CD4-positive, alpha-beta T cell (primary cell): ENCODE data around the gene AMPH. TPM values are rescaled to one million over a fixed set of nuclear protein-coding genes. Genes with fewer than 3 reads are reported as not detected.

ENCODE experiments used
- ATAC-seq: fragments of 200-7000 bp; cut with Tn5 transposase; one replicate; pipeline ENCODE4 v1.10.0; 2022; ENCODE audit warnings: mild to moderate bottlenecking; ENCODE audit not compliant: poor library complexity
- CTCF ChIA-PET: fragments of 350-600 bp; sonication (Branson Sonifier 250); formaldehyde crosslinking; loops from one replicate; lab custom pipeline; 2021; ENCODE audit warnings: antibody characterized with exemption, inconsistent platforms; lab: Charles Lee
- POLR2A ChIA-PET: fragments of 350-600 bp; sonication (Branson Sonifier 250); formaldehyde crosslinking; loops from one replicate; lab custom pipeline; 2021; ENCODE audit warnings: antibody characterized with exemption, inconsistent platforms; lab: Charles Lee
- DNase-seq, 14 experiments: peaks; one replicate each; pipeline ENCODE4 v3.0.0-alpha.2; 2013 to 2020; ENCODE audit warnings: mixed read lengths in 2 of 14
- H3K27ac ChIP-seq, 2 donors: one replicate each; pipeline versions ENCODE4 v1.5.1 to v1.7.0; 2013; ENCODE audit warnings: low read length in 2 of 2, low read depth in 1 of 2, mild to moderate bottlenecking in 1 of 2
- H3K27me3 ChIP-seq, 2 experiments: 1 replicate in 1 of 2; 2 replicates in 1 of 2; pipeline versions ENCODE4 v1.6.1 to v1.7.0; 2013; ENCODE audit warnings: low read length in 2 of 2, control low read depth in 1 of 2, mild to moderate bottlenecking in 1 of 2, moderate library complexity in 1 of 2; ENCODE audit not compliant: insufficient read depth in 2 of 2, control insufficient read depth in 1 of 2
- H3K36me3 ChIP-seq: one replicate; pipeline ENCODE4 v1.6.1; 2013; ENCODE audit warnings: low read length, control low read depth; ENCODE audit not compliant: insufficient read depth
- H3K4me1 ChIP-seq: one replicate; pipeline ENCODE4 v1.6.1; 2013; ENCODE audit warnings: low read length, control low read depth; ENCODE audit not compliant: insufficient read depth
- H3K4me3 ChIP-seq: one replicate; pipeline ENCODE4 v1.5.1; 2013; ENCODE audit warnings: mild to moderate bottlenecking, low read length, moderate library complexity
- H3K9me3 ChIP-seq, 2 experiments: 1 replicate in 1 of 2; 2 replicates in 1 of 2; pipeline versions ENCODE4 v1.6.1 to v1.7.0; 2013; ENCODE audit warnings: low read length in 2 of 2, mild to moderate bottlenecking in 2 of 2, control low read depth in 1 of 2, moderate library complexity in 1 of 2; ENCODE audit not compliant: control insufficient read depth in 1 of 2, insufficient read depth in 1 of 2
- H3K27ac Mint-ChIP-seq: one replicate; pipeline ENCODE4 v1.8.0; 2020; ENCODE audit warnings: mixed read lengths
- H3K27me3 Mint-ChIP-seq: one replicate; pipeline ENCODE4 v1.8.0; 2021; ENCODE audit warnings: mixed read lengths
- H3K36me3 Mint-ChIP-seq: one replicate; pipeline ENCODE4 v1.8.0; 2021; ENCODE audit warnings: low read depth, mixed read lengths
- H3K4me1 Mint-ChIP-seq: one replicate; pipeline ENCODE4 v1.8.0; 2021; ENCODE audit warnings: low read depth, mixed read lengths
- H3K4me3 Mint-ChIP-seq: one replicate; pipeline ENCODE4 v1.8.0; 2020; ENCODE audit warnings: mild to moderate bottlenecking, mixed read lengths
- H3K9me3 Mint-ChIP-seq: one replicate; pipeline ENCODE4 v1.8.0; 2020; ENCODE audit warnings: mixed read lengths
- CTCF ChIP-seq: fragments of 200-600 bp; IDR thresholded peaks from one replicate; pipeline ENCODE4 v1.8.0; 2022; ENCODE audit warnings: antibody characterized with exemption, mild to moderate bottlenecking
- intact Hi-C, 2 experiments: fragments of 100-400 bp; cut with DNase I in 1 of 2; cut with micrococcal nuclease in 1 of 2; formaldehyde crosslinking; loops; one replicate each; pipeline versions ENCODE4 v1.15.1 to v1.9.0; 2023 to 2025; cut with DNase I, micrococcal nuclease
- total RNA-seq, 174 experiments: library from RNA in 2 of 174; stranded (reverse) in 2 of 174; gene quantifications; one replicate each; pipeline ENCODE4 v1.2.3 and lab custom pipeline; 2021 to 2026

The AMPH gene
- total RNA-seq, 2 experiments from 2014 or later = not detected

- DNase-seq (no peak), ATAC-seq (no peak)
- CTCF ChIA-PET = no interaction called here
- H3K9me3 ChIP-seq = peaks cover 0 to 6% of the 10 kb centered on the region in 2 experiments
- no peak overlapping the region for H3K27ac ChIP-seq
- Mint-ChIP-seq H3K4me1 (peaks cover 23% of the 10 kb centered on the region), H3K36me3 (no peaks in the 10 kb centered on the region), H3K9me3 (no peaks in the 10 kb centered on the region), H3K27me3 (no peaks in the 10 kb centered on the region), H3K27ac (no peak overlapping the region), H3K4me3 (no peak overlapping the region)
- TF ChIP-seq CTCF = no peak
- H3K4me1 ChIP-seq = peaks cover 9% of the 10 kb centered on the region
- intact Hi-C loops = no loop called here
- H3K27me3 ChIP-seq = no peaks in the 10 kb centered on the region
- POLR2A ChIA-PET = interaction anchor here (1.3 kb wide), 1 partner anchor 31 kb away, joined by 3 read pairs; no protein-coding TSS in a partner anchor
- no peaks in the 10 kb centered on the region for H3K36me3 ChIP-seq
- no peak overlapping the region for H3K4me3 ChIP-seq
Observed at GRCh38 chr7:38432671-38433070, 198.5 kb downstream of the AMPH start.

GRCh38 chr7:38432080-38432479 lies 199.1 kb downstream of the AMPH start:
- Histone ChIP-seq H3K27ac (no peak overlapping the region), H3K4me3 (no peak overlapping the region), H3K9me3 (peaks cover 0 to 6% of the 10 kb centered on the region in 2 experiments), H3K36me3 (no peaks in the 10 kb centered on the region), H3K4me1 (peaks cover 9% of the 10 kb centered on the region), H3K27me3 (no peaks in the 10 kb centered on the region)
- H3K27me3 Mint-ChIP-seq = no peaks in the 10 kb centered on the region
- H3K4me1 Mint-ChIP-seq = peaks cover 28% of the 10 kb centered on the region
- ChIA-PET POLR2A (no interaction called here), CTCF (no interaction called here)
- H3K9me3 Mint-ChIP-seq = no peaks in the 10 kb centered on the region
- DNase-seq (no peak), ATAC-seq (no peak)
- TF ChIP-seq CTCF = no peak
- H3K4me3 Mint-ChIP-seq = no peak overlapping the region
- no peak overlapping the region for H3K27ac Mint-ChIP-seq
- H3K36me3 Mint-ChIP-seq = no peaks in the 10 kb centered on the region
- intact Hi-C loops = no loop called here

DNA sequence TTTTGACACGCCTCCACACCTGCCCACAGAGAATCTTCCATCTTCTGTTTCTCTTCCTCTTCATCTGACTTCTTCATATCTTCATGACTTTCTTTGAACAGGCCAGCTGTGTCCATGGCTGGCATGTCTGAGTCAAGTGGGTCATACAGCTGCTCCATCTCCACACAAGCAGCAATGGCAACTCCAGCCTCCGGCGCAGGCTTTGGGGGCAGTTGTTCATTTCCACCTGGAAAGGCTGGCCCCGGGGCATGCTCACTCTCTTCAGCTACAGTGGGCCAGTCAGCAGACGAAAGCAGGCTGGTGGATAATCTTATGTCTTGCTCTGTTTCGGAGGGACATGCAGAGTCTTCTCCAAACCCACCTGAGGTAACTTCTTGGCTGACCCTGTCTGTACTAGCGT lies 202.1 kb downstream of the AMPH start:
- H3K9me3 Mint-ChIP-seq = no peaks in the 10 kb centered on the region
- Histone ChIP-seq H3K4me1 (peaks cover 18% of the 10 kb centered on the region), H3K36me3 (no peaks in the 10 kb centered on the region), H3K9me3 (peaks cover 0 to 6% of the 10 kb centered on the region in 2 experiments), H3K4me3 (no peak overlapping the region), H3K27me3 (no peaks in the 10 kb centered on the region), H3K27ac (no peak overlapping the region)
- no peak for TF ChIP-seq CTCF
- H3K4me1 Mint-ChIP-seq = peaks cover 55% of the 10 kb centered on the region
- H3K27ac Mint-ChIP-seq = no peak overlapping the region
- intact Hi-C loops = no loop called here
- H3K27me3 Mint-ChIP-seq = no peaks in the 10 kb centered on the region
- ATAC-seq (no peak), DNase-seq (no peak)
- no peak overlapping the region for H3K4me3 Mint-ChIP-seq
- ChIA-PET POLR2A (no interaction called here), CTCF (interaction anchor here (0.9 kb wide), 1 partner anchor 9 kb away, joined by 3 read pairs; no protein-coding TSS in a partner anchor)
- H3K36me3 Mint-ChIP-seq = no peaks in the 10 kb centered on the region
